SU-DHL-6 (cell line): Measurements from ENCODE around the gene GEMIN8.
A peak's percentile ranks its signal among the peaks of the same experiment; 100 is the strongest.

Experiments
- H2AFZ ChIP-seq: fragments of 200-600 bp; sonication (generic); 2 replicates; pipeline ENCODE4 v1.6.1; 2014; ENCODE audit warnings: low read depth, mild to moderate bottlenecking, moderate library complexity, mixed read lengths, antibody characterized with exemption, low read length; ENCODE audit not compliant: severe bottlenecking
- H3F3A ChIP-seq: fragments of 200-600 bp; shearing (Covaris generic); 2 replicates; pipeline ENCODE4 v1.6.0; 2016; ENCODE audit warnings: antibody characterized with exemption, mild to moderate bottlenecking; ENCODE audit not compliant: insufficient read depth
- H3K27ac ChIP-seq: fragments of 200-600 bp; sonication (generic); 2 replicates; pipeline ENCODE4 v1.5.1; 2016; ENCODE audit warnings: low read depth, mild to moderate bottlenecking, low read length, moderate library complexity, mixed read lengths
- H3K27me3 ChIP-seq: fragments of 200-600 bp; sonication (generic), shearing (Covaris generic); 2 replicates; pipeline ENCODE4 v1.6.0; 2014; ENCODE audit warnings: mild to moderate bottlenecking, low read length
- H3K36me3 ChIP-seq: fragments of 200-600 bp; sonication (generic); 2 replicates; pipeline ENCODE4 v1.6.1; 2014; ENCODE audit warnings: mild to moderate bottlenecking, low read length, mixed read lengths
- H3K4me2 ChIP-seq: fragments of 300-600, 200-600 bp; shearing (Covaris generic), sonication (generic); 2 replicates; pipeline ENCODE4 v1.6.0; 2014; ENCODE audit warnings: low read length, low read depth, mild to moderate bottlenecking; ENCODE audit not compliant: poor library complexity, severe bottlenecking
- H3K4me3 ChIP-seq: fragments of 200-600 bp; sonication (generic); 2 replicates; pipeline ENCODE4 v1.5.1; 2014; ENCODE audit warnings: antibody characterized with exemption, low read length, mild to moderate bottlenecking, mixed read lengths; ENCODE audit not compliant: insufficient read depth, poor library complexity, severe bottlenecking
- H3K79me2 ChIP-seq: fragments of 200-600 bp; sonication (generic); 2 replicates; pipeline ENCODE4 v1.6.1; 2014; ENCODE audit warnings: mild to moderate bottlenecking, low read length, moderate library complexity; ENCODE audit not compliant: insufficient read depth
- H3K9ac ChIP-seq: fragments of 200-600 bp; sonication (generic); 2 replicates; pipeline ENCODE4 v1.7.0; 2014; ENCODE audit warnings: mild to moderate bottlenecking, low read length
- H3K9me2 ChIP-seq: fragments of 200-600 bp; sonication (generic); replicated peaks from 2 replicates; pipeline ENCODE4 v1.6.1; 2014; ENCODE audit warnings: low read length; ENCODE audit not compliant: insufficient read depth
- H3K9me3 ChIP-seq: fragments of 200-600 bp; sonication (generic); 2 replicates; pipeline ENCODE4 v1.6.1; 2014; ENCODE audit warnings: low read length, mixed read lengths; ENCODE audit not compliant: insufficient read depth
- H4K20me1 ChIP-seq: fragments of 200-600 bp; sonication (generic); 2 replicates; pipeline ENCODE4 v1.6.1; 2014; ENCODE audit warnings: low read depth, mild to moderate bottlenecking, antibody characterized with exemption, low read length, moderate library complexity, mixed read lengths
- CTCF ChIP-seq: fragments of 200-600 bp; sonication (generic); IDR thresholded peaks from one replicate; pipeline ENCODE4 v1.5.1; 2017; ENCODE audit warnings: antibody characterized with exemption, mild to moderate bottlenecking, low read length, moderate library complexity; ENCODE audit not compliant: insufficient read depth, poor library complexity, severe bottlenecking
- EZH2phosphoT487 ChIP-seq: fragments of 200-600 bp; sonication (generic), shearing (Covaris generic); conservative IDR thresholded peaks from 2 replicates; pipeline ENCODE4 v1.6.1; 2018; ENCODE audit warnings: mild to moderate bottlenecking, antibody characterized with exemption, low read length, moderate library complexity, mixed read lengths

Gene GEMIN8

GRCh38 chrX:13983734-13984133, 46.0 kb downstream of the GEMIN8 start:
- no peaks in the 10 kb centered on the region for H3K36me3 ChIP-seq
- no peaks in the 10 kb centered on the region for H3K27me3 ChIP-seq
- H3F3A ChIP-seq: no peaks in the 10 kb centered on the region
- H3K4me2 ChIP-seq: peak overlapping the region; percentile 50
- no peaks in the 10 kb centered on the region for H4K20me1 ChIP-seq
- H3K79me2 ChIP-seq: no peaks in the 10 kb centered on the region
- H3K27ac ChIP-seq: no peak overlapping the region
- no peaks in the 10 kb centered on the region for H3K9me2 ChIP-seq
- H3K4me3 ChIP-seq: peak overlapping the region; percentile 37
- H3K9ac ChIP-seq: peak overlapping the region; percentile 33; the same call in 1 of the 2 replicates
- H3K9me3 ChIP-seq: no peaks in the 10 kb centered on the region
- H2AFZ ChIP-seq: peak overlapping the region; percentile 39
- TF ChIP-seq EZH2phosphoT487: no peak
- no peak for TF ChIP-seq CTCF

- Histone ChIP-seq H3K9me2 (no peaks in the 10 kb centered on the region), H3K27ac (no peak overlapping the region), H3K9ac (no peak overlapping the region), H2AFZ (no peak overlapping the region), H3K4me3 (no peak overlapping the region), H3K36me3 (no peaks in the 10 kb centered on the region), H3K79me2 (no peaks in the 10 kb centered on the region), H4K20me1 (no peaks in the 10 kb centered on the region), H3K4me2 (no peak overlapping the region), H3F3A (no peaks in the 10 kb centered on the region), H3K9me3 (no peaks in the 10 kb centered on the region), H3K27me3 (no peaks in the 10 kb centered on the region)
- no peak for TF ChIP-seq EZH2phosphoT487
- TF ChIP-seq CTCF: no peak
Measured at GRCh38 chrX:13968198-13968597, 61.5 kb downstream of the GEMIN8 start.

GRCh38 chrX:13967636-13968035, 62.1 kb downstream of the GEMIN8 start:
- no peak for TF ChIP-seq CTCF
- no peak for TF ChIP-seq EZH2phosphoT487
- no peaks in the 10 kb centered on the region for H3K36me3 ChIP-seq
- H3K4me2 ChIP-seq: no peak overlapping the region

GRCh38 chrX:13966793-13967125, 62.9 kb downstream of the GEMIN8 start:
- Histone ChIP-seq H3K4me3 (no peak overlapping the region), H3K9ac (no peak overlapping the region), H3F3A (no peaks in the 10 kb centered on the region), H3K27me3 (no peaks in the 10 kb centered on the region), H3K36me3 (no peaks in the 10 kb centered on the region), H3K9me3 (no peaks in the 10 kb centered on the region), H4K20me1 (no peaks in the 10 kb centered on the region), H2AFZ (no peak overlapping the region), H3K4me2 (no peak overlapping the region), H3K79me2 (no peaks in the 10 kb centered on the region), H3K27ac (no peak overlapping the region), H3K9me2 (no peaks in the 10 kb centered on the region)
- TF ChIP-seq EZH2phosphoT487 (no peak), CTCF (no peak)

More at GRCh38 chrX:13967636-13968035, 62.1 kb downstream of the GEMIN8 start:
- Histone ChIP-seq H3K9me3 (no peaks in the 10 kb centered on the region), H3K27ac (no peak overlapping the region), H3K79me2 (no peaks in the 10 kb centered on the region), H3K9me2 (no peaks in the 10 kb centered on the region), H4K20me1 (no peaks in the 10 kb centered on the region), H2AFZ (no peak overlapping the region), H3F3A (no peaks in the 10 kb centered on the region), H3K9ac (no peak overlapping the region), H3K27me3 (no peaks in the 10 kb centered on the region), H3K4me3 (no peak overlapping the region)
